HEK293 (cell line): ENCODE measurements around the gene CRCP.

ENCODE experiments used
- CTCF ChIP-seq: fragments of 450-650 bp; formaldehyde crosslinking; IDR thresholded peaks from 2 replicates; pipeline ENCODE4 v1.5.1; 2016; ENCODE audit warnings: missing biosample characterization, missing genetic modification characterization
- REST ChIP-seq: fragments of 450-650 bp; formaldehyde crosslinking; IDR thresholded peaks from 2 replicates; pipeline ENCODE4 v1.5.1; 2016; ENCODE audit warnings: missing biosample characterization, missing genetic modification characterization
- YY2 ChIP-seq: fragments of 450-650 bp; formaldehyde crosslinking; IDR thresholded peaks from 2 replicates; pipeline ENCODE4 v1.5.1; 2016; ENCODE audit warnings: missing biosample characterization, missing genetic modification characterization
- ZBTB20 ChIP-seq: fragments of 450-650 bp; formaldehyde crosslinking; IDR thresholded peaks from 2 replicates; pipeline ENCODE4 v1.5.1; 2016; ENCODE audit warnings: missing biosample characterization, missing genetic modification characterization
- ZBTB8A ChIP-seq: fragments of 450-650 bp; formaldehyde crosslinking; IDR thresholded peaks from 2 replicates; pipeline ENCODE4 v1.5.1; 2016; ENCODE audit warnings: missing biosample characterization, missing genetic modification characterization
- ZEB2 ChIP-seq: fragments of 450-650 bp; formaldehyde crosslinking; IDR thresholded peaks from 2 replicates; pipeline ENCODE4 v1.5.1; 2016; ENCODE audit warnings: missing biosample characterization, missing genetic modification characterization
- ZNF169 ChIP-seq: fragments of 450-650 bp; formaldehyde crosslinking; IDR thresholded peaks from 2 replicates; pipeline ENCODE4 v1.5.1; 2016; ENCODE audit warnings: missing biosample characterization, missing genetic modification characterization
- ZNF23 ChIP-seq: fragments of 450-650 bp; formaldehyde crosslinking; IDR thresholded peaks from 2 replicates; pipeline ENCODE4 v1.5.1; 2016; ENCODE audit warnings: missing biosample characterization, missing genetic modification characterization, borderline replicate concordance
- ZNF404 ChIP-seq: fragments of 450-650 bp; formaldehyde crosslinking; IDR thresholded peaks from 2 replicates; pipeline ENCODE4 v1.5.1; 2017; ENCODE audit warnings: missing biosample characterization, missing genetic modification characterization
- ZNF48 ChIP-seq: fragments of 450-650 bp; formaldehyde crosslinking; IDR thresholded peaks from 2 replicates; pipeline ENCODE4 v1.5.1; 2016; ENCODE audit warnings: missing biosample characterization, missing genetic modification characterization
- ZNF558 ChIP-seq: fragments of 450-650 bp; formaldehyde crosslinking; IDR thresholded peaks from 2 replicates; pipeline ENCODE4 v1.5.1; 2016; ENCODE audit warnings: missing biosample characterization, missing genetic modification characterization
- ZNF768 ChIP-seq: fragments of 450-650 bp; formaldehyde crosslinking; IDR thresholded peaks from 2 replicates; pipeline ENCODE4 v1.5.1; 2018; ENCODE audit warnings: missing biosample characterization, mild to moderate bottlenecking, missing genetic modification characterization
- ZNF843 ChIP-seq: fragments of 450-650 bp; formaldehyde crosslinking; IDR thresholded peaks from 2 replicates; pipeline ENCODE4 v1.5.1; 2016; ENCODE audit warnings: missing biosample characterization, missing genetic modification characterization

GRCh38 chr7:66164356-66164755 is 49.7 kb downstream of the CRCP start:
- TF ChIP-seq CTCF (tag by site-specific recombination) (no peak), ZNF843 (no peak), YY2 (tag by site-specific recombination) (no peak), ZNF48 (tag by site-specific recombination) (no peak), ZBTB20 (tag by site-specific recombination) (no peak), ZNF768 (no peak), ZNF404 (tag by site-specific recombination) (no peak), ZNF169 (tag by site-specific recombination) (no peak), ZBTB8A (tag by site-specific recombination) (no peak), ZEB2 (tag by site-specific recombination) (no peak), ZNF23 (tag by site-specific recombination) (no peak), REST (tag by site-specific recombination) (no peak), ZNF558 (tag by site-specific recombination) (no peak)
